Activated CD8-positive, alpha-beta memory T cell treated with anti-CD3 and anti-CD28 coated beads for 4 hours (primary cell): ENCODE results near the gene INHBB.
"Not testable (repeated sequence)": the region's sequence is repeated elsewhere in the genome, so short reads cannot be mapped to it uniquely, and the experiment has no call there.

Experiments
- DNase-seq, 2 donors: peaks; one replicate each; pipeline ENCODE4 v3.0.0-alpha.2; 2020; ENCODE audit warnings: low read depth in 2 of 2

Gene INHBB

DNA sequence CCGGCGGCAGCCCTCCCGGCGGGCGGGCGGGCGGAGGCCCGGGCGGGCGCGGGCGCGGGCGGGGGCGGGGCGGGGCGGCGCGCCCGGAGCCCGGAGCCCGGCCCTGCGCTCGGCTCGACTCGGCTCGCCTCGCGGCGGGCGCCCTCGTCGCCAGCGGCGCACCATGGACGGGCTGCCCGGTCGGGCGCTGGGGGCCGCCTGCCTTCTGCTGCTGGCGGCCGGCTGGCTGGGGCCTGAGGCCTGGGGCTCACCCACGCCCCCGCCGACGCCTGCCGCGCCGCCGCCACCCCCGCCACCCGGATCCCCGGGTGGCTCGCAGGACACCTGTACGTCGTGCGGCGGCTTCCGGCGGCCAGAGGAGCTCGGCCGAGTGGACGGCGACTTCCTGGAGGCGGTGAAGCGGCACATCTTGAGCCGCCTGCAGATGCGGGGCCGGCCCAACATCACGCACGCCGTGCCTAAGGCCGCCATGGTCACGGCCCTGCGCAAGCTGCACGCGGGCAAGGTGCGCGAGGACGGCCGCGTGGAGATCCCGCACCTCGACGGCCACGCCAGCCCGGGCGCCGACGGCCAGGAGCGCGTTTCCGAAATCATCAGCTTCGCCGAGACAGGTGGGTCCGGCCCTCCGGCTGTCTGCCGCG lies at the start of gene INHBB:
TSS of gene INHBB (plus strand) at position 111 of the 641 bp plus-strand sequence. CDS start at position 164, 53 bp downstream.
- DNase-seq, result no peak

DNA sequence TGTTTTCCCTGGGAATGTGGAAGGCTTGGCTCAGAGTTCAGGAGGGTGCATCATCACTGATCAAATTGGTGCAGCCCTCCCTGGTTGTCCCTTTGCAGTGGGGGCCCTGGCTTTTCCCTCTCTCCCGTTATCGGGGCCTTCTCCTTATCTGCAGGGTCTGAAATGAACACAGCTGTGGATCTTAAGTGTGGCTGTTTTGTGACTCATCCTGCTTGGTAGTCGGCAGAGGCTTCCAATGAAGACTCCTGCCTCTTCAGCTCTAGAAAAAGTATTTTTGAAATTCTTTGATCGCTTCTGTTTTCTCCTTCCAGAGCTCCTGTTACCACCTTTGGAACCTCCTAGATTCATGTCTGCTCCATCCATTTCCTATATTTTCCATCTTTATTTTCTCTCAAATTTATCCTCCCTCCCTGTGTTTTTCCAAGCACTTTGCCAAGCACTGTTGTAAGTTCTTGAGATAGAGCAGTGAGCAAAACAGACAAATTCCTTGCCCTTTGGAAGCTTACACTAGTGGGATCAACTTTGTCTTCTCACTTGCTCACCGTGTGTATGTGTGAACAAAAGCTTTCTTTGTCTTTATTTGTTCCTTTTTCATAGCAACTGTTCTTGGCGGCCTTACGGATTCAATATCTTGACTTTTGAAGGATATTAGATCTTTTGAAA lies 47.6 kb upstream of the INHBB start:
- no peak for DNase-seq

- DNase-seq, result no peak
These were observed 46.9 kb upstream of the INHBB start for GRCh38 chr2:120299004-120299403.

DNA sequence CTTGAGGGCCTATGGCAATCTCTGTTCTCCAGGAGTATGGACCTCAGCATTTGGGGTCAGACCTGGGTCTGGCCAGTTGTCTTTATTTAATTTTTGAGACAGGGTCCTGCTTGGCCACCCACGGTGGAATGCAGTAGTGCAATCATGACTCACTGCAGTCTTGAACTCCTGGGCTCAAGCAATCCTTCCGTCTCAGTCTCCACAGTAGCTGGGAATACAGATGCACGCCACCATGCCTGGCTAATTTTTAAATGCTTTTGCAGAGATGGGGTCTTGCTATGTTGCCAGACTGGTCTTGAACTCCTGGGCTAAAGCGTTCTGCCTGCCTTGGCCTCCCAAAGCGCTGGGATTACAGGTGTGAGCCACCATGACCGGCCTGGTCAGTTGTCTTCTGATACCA lies 46.4 kb upstream of the INHBB start:
- no peak for DNase-seq

GRCh38 chr2:120300385-120300784 lies 45.6 kb upstream of the INHBB start:
- DNase-seq, result no peak

DNA sequence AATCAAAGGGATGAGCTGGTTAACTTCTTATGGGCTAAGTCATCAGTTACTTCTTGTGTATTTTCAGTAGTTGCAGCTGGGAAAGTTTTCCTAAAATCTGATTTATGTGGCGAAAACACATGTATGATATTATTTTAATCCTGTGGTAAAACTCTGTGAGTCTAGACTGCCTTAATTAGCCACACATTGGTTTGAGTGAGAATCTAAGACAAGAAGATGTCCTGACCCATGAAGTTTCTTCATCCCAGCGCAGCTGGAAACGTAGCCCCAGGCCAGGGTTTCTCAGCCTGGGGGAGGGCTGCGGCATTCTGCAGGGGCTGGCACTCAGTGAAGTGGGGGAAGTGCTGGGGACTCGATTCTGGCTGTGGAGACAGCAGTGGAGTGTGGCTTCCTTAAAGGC lies 44.7 kb upstream of the INHBB start:
- DNase-seq, result no peak

DNA sequence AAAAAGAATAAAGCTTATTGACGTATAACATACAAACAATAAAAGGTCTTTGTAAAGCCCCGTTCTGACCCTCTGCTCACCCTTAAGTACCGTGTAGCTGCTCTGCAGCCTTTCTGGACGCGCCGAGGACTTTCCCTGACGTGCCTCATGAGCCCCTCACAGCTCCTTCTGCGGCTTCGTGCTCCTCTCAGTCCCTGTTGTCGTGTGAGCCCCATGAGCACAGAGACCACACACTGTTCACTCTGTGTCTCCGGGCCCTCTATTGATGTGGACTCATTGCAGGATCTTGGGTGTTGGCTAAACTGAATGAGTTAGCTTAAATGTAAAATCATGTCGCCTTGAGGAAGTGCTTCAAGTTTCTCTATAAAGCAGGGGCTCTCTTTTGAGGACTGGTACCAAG lies 43.6 kb upstream of the INHBB start:
- no peak for DNase-seq

DNA sequence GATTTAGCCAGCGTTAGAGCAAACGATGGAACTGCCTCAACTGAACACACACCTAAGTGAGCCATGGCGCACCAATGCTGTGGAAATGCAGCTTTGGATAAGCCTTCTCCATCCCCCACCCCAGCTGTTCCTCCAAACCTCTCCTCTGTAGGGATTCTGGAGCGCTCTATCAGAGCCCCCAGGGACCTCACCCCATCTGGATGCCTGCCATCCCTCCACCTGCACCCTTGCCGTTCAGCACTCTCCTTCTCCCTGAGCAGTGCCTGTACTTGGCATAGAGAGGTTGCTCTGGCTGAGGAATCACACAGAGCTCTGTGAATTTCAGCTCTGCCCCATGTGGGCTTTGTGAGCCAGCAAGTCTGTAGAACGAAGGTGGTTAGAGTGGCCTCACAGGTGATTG lies 42.8 kb upstream of the INHBB start:
- DNase-seq, result no peak

DNA sequence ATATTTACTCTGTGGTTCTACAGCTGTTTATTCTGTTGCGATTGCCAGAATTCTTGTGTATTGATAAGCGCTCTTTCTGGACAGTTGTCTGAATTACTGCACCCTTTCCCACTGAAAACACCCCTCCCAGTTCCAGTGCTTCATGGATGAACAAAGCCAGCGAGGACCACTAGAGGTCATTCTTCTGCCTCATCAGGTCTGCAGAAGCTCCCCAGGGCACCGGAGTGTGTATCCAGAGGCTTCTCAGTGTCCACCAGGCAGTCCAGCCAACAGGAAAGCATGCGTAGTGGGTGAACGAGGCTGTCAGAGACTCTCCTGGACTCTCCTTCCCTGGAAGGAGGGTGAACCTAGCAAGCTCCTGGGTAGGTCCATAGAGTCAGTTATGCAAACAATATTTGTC lies 40.6 kb upstream of the INHBB start:
- no peak for DNase-seq

GRCh38 chr2:120305937-120306490 lies 39.9 kb upstream of the INHBB start:
- no peak for DNase-seq

- DNase-seq, result no peak
These were observed 38.5 kb upstream of the INHBB start for GRCh38 chr2:120307482-120307881.

DNA sequence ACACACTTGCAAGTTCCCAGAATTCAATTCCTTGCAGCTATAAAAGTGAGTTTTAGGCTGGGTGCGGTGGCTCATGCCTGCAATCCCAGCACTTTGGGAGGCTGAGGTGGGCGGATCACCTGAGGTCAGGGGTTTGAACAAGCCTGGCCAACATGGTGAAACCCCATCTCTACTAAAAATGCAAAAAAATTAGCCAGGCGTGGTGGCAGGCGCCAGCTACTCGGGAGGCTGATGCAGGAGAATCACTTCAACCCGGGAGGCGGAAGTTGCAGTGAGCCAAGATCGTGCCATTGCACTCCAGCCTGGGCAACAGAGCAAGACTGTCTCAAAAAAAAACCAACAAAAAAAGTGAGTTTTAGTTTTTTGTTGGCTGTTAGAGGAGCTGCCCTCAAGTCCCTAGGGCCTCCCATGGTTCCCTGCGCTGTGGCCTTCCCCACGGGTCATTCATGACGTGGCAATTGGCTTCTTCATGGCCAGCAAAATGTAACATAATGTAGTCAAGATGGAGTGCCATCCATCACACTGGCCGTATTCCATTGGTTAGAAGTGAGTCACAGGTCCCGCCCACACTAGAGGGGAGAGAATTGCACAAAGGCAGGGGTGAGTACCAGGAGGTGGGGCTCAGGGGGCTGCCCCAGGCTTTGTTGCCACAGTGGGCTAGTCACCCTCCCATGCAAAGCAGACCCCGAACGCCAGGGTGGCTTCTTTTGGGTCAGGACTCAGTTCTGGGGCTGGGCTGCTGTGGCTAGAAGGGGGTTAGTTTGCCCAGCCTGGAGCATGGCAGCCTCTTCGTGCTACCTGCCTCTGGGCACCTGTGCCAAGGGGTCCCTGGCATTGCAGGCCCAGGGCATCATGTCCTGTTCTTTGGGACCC lies 37.7 kb upstream of the INHBB start:
- DNase-seq, result no peak

- no peak for DNase-seq
These were observed 35.8 kb upstream of the INHBB start for GRCh38 chr2:120310136-120310535.

DNA sequence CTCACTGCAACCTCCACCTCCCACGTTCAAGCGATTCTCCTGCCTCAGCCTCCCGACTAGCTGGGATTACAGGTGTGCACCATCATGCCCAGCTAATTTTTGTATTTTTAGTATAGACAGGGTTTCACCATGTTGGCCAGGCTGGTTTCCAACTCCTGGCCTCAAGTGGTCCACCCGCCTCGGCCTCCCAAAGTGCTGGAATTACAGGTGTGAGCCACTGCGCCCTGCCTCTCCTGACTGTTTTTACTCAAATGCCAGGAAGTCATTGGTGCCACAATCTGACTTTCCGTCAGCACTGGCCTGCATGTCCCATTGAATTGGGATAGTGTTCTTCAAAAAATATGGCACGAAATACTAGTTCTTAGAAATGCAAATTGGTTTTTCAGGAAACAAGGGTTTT lies 35.1 kb upstream of the INHBB start:
- not testable (repeated sequence) for DNase-seq

DNA sequence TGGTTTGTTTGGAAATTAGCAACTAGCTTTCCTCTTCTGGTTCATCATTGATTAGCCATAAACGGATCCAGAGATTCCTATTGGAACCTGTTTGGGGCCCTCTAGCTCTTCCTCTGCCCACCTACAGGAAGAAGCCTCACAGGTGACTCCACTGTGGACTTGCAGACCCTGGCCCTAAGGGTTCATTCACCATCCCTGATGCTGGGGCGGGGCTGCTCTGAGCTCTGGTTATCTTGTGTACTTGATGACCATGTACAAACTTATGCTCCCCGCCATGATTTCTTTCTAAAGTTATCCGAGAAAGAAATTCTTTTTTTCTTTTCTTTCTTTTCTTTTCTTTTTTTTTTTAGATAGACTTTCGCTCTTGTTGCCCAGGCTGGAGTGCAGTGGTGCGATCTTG lies 33.9 kb upstream of the INHBB start:
- no peak for DNase-seq

GRCh38 chr2:120312860-120313694 lies 32.9 kb upstream of the INHBB start:
- peak; percentile 48 to 65 for DNase-seq

DNA sequence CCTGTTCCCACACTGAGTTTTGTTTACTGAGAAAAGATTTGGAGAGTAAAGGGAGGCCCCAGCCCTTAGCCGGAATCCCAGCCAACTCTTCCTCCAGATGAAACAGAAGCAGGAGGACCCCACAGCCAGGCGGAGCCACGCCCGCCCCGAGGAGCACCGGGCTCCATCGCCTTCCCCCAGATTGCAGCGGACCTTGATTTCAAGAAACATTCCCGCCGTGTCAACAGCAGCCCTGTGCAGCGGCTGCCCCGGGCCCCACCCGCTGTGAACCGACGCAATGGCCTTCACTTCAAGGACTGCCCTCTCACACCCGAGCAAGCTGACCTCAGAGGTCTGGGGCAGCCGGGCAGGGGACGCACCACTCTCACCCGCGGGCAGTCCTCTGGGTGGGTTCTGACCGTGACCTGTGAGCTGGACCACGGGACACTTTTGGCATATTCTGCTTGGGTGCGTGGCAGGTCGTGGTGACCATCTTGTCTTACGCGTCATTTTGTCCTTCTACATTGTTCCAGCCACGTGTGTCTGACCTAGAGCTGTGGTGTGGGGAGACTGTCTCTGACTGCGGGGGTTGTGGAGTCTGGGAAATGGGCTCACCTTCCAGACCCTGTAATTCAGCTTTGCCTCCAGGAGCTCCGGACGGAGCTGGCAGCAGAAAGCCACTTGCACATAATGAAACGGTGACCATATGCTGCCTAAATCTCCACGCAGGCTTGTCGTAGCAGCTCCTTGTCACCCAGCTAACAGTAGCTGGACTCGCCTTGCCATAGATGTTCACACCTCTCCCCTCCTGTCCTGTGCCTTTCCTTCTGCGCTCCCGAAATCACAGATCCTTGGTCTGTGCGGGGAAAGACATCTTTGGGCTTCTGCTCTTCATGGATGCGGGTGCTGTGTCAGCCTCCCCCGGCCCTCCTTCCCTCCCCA lies 32.0 kb upstream of the INHBB start:
- no peak for DNase-seq

GRCh38 chr2:120314690-120315366 lies 31.1 kb upstream of the INHBB start:
- no peak for DNase-seq

DNA sequence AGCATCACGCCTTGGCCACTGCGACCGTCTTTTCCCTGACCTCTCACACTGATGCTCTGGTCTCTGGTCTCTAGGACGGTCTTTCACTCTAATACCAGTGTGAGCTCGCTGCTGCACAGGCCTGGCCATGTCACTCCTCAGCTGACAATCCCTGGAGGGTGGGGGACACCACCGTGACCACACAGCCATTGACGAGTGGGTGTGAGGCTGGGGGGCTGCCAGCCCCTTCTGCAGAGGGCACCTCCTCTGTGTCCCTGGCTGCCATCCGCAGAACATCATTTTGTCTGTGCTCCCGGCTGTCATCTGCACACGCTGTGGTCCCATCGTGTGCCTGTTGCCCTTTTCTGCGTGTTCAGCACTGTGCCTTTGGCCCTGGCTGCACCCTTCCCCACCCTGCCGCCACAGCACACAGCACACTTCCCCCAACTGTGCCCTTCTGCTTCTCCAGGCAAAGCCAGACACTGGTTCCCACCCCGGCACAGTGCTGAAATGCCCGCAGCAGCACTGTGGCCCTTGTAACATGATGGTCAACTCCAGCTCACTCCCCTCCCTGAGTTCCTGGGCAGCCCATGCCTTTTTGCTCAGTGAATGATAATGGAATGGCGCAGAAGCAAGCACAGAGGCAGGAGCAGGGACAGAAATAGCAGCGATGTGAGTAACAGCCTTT lies 30.4 kb upstream of the INHBB start:
- no peak for DNase-seq
